ENCODE data around the gene MED26.

The MED26 gene

GRCh38 chr19:16532440-16533234, 95.4 kb downstream of the MED26 start:
- DNase-seq = no peak

- no peak for DNase-seq
Observed at GRCh38 chr19:16531380-16531669, 96.7 kb downstream of the MED26 start.

- no peak for DNase-seq
Observed at GRCh38 chr19:16530540-16531379, 97.2 kb downstream of the MED26 start.

- no peak for DNase-seq
Observed at GRCh38 chr19:16529466-16530144, 98.4 kb downstream of the MED26 start.

GRCh38 chr19:16527971-16528521, 100.0 kb downstream of the MED26 start:
- DNase-seq = peak; percentile 15 to 44

- DNase-seq = no peak
Observed at GRCh38 chr19:16527334-16527935, 100.6 kb downstream of the MED26 start.

GRCh38 chr19:16525751-16526481, 102.1 kb downstream of the MED26 start:
- no peak for DNase-seq

GRCh38 chr19:16524991-16525734, 102.8 kb downstream of the MED26 start:
- no peak for DNase-seq

All from stimulated activated CD4-positive, alpha-beta T cell treated with anti-CD3 and anti-CD28 coated beads, Interleukin-4, amount 100 ng/mL, for 4 hours (primary cell).